DMS153 (cell line): Measurements from ENCODE around the gene MISP3.
A peak's percentile ranks its signal among the peaks of the same experiment; 100 is the strongest.

Source experiments
- DNase-seq: peaks from one replicate; lab custom pipeline; 2025; lab: John Stamatoyannopoulos, UW

MISP3 gene

DNA sequence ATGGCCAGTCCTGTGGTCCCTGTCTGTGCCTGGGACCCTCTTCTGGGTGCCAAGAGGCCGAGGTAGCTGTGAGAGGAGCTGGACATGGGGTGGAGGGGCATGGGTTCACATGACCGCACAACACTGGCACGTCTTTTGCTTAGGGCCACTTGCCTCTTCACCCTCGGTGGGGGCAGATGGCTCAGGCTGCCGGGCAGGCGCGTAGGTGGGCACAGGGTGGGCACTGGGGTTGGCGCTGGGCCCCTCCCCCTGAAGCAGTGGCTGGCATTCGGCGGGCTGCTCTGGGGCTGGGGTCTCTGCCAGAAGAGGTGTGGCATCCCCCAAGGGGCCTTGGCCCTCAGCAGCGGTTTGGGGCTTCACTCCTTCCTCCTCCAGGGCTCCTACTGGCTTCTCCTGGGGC lies 19.1 kb upstream of the MISP3 start:
- DNase-seq: no peak

DNA sequence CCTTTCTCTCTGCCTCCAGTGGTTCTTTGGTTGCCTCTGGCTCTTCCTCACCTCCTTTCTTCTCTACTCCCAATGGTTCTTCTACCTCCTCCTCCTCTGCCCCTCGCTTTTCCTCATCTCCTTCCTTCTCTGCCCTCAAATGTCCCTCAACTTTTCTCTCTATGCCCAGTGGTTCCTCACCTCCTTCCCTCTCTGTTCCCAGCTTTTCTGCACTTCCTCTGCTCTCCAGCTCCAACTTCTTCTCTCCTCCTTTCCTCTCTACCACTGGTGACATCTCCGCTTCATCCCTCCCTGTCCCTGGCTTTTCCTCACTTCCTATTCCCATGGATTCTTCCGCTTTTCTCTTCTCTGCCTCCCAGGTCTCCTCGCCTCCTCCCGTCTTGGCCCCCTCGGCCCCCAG lies 18.5 kb upstream of the MISP3 start:
- DNase-seq: no peak

DNA sequence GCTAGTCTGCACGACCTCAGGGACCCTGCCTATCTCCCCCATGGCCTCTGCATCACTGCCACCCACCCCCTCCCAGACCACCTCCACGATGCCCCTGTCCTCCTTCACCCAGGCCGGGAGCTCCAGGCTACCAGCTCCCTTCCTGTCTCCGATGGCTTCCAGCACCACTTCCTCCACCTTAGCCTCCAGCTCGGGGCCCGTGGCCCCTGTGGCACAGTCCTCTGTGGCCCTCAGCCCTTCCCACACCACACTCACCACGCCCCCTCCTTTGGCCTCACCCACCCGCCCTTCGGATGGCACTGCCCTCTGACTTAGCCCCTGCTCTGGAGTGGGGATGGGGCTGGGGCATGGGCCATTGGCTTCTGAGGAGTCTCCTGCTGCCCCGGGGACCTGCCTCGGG lies 17.9 kb upstream of the MISP3 start:
- no peak for DNase-seq

DNA sequence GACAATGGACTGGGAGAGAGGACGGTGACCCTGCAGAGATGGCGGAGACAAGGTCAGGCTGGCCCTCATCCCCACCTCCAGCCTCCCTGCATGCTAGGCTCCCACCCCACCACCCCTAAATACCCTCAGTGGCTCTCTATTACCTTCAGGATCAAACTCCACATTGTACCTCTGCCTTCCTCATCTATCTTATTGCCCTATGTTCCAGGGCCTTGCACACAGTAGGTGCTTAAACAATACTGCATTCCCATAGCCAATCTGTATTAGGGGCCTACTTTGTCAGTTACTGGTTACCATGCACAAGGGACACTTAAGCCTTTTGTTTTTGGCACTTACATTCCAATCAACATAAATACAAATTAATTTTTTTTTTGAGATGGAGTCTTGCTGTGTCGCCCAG lies 17.2 kb upstream of the MISP3 start:
- DNase-seq: no peak

DNA sequence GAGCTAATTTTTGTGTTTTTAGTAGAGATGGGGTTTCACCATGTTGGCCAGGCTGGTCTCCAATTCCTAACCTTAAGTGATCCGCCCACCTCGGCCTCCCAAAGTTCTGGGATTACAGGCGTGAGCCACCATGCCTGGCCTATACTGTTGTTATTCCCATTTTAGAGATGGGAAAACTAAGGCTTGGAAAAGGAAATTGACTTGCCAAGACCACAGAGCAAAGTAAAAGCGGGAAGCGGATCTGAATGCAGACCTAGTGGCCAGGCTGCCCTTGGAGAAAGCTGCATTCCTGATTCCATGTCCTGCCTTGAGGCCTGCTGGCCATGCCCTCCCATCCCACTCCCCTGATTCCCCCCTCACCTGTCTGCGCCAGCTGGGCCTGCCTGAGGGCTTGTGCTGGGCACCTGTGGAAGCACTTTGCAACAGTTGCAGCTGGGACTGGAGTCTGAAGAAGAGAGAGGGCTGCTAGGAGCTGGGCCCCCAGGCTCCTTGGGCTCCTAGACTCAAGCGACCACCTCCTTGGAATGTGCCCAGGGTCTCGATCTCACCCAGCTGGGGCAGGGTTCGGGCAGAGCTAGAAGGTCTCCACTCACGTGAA lies 16.4 kb upstream of the MISP3 start:
- no peak for DNase-seq

DNA sequence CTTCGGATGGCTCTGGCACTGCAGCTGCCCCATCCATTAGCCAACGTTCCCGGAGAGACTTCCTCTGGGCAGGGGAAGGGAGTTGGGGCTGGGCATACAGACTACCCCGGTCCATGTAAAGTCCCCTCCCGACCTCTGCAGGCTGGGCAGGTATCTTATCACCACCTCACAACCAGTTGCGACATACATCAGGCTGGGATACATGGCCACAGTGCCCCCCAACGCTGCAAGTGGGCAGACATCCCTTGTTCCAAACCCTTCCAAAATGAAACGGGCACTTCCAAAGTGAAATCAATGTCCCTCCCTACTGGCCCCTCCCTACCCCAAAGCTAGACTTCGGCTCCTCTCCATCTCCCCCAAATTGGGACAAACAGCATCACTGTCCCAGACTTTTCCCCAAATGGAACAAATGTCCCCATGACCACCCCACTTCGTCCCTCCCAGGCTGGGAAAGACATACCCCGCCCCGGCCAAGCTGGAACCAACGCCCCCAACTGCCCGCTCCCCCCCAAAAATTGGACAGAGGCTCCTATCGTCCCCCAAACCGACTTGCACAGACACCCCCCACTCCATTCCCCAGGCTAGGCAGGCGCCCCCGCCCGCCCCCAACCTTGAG lies 15.7 kb upstream of the MISP3 start:
- DNase-seq: no peak

DNA sequence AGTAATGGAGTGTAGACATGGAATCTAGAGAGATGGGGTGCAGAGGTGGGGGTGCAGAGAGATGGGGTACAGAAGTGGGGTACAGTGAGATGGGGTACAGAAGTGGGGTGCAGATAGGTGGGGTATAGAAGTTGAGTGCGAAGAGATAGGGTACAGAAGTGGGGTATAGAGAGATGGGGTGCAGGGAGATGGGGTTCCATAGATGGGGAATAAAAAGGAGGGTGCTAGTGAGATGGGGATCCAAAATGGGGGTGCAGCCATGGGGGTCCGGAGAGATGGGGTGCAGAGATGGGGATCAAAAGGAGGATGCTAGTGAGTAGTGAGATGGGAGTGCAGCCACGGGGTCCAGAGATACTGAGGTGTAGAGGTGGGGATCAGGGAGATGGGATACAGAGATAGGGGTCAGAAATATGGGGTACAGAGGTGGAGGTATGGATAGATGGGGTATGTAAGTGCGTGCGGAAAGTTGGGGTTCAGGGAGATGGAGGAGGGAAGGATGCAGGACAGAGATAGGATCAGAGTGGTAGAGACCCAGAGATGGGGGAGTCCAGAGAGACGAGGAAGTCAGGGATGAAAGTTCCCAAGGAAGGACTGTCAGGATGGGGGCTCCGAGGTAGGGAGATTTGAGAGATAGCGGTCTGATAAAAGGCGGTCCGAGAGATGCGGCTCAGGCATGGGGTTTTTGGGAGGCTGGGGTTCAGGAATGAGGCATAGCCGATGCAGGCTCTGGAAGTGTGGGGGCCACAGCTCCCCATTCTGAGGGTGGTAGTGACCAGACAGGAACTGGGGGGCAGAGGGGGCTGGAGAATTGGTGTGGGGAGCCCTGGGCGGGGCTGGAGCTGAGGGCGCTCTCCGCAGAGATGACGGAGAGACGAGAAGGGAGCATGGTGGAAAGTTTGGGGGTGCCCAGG lies 14.1 kb upstream of the MISP3 start:
- no peak for DNase-seq

DNA sequence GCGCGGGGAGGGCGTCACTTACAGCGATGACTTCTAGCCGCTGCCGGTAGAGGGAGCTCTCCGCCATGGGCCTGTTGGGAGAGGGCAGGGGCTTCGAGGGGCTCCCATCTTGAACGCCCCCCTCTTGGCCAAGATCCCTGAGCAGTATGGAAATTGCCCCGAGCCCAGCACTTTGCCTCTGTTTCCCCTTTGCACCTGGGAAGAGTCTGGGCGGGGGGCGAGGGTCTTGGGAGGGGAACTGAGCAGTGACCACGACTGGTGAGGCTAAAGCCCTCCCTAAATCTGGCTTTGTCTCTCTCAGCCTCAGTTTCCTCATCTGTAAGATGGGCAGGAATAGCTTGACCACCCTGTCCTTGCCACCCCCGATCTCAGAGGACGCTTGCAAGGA lies 13.5 kb upstream of the MISP3 start:
- DNase-seq: no peak

DNA sequence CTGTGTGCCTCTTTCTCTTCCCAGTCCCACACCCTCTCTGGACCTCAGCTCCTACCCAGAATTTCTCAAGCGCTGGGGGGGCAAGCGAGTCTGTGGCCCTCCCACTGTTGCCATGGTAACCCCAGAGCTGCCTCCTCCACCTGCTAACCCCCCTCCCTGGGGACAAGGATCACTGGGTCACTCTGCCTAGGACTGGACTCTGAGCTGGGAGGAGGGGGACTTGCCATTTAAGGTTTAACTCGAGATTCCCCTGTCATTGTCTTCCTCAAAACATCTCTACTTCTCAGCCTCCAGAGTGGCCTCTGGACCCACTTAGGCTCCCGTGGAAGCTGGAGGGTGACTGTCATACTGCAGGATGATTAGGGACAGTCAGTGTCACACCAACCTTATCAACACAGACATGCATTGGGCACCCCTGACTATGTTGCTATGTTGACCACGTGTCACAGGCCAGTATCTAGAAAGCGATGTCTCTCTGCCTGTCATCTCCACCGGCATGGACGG lies 12.9 kb upstream of the MISP3 start:
- no peak for DNase-seq

DNA sequence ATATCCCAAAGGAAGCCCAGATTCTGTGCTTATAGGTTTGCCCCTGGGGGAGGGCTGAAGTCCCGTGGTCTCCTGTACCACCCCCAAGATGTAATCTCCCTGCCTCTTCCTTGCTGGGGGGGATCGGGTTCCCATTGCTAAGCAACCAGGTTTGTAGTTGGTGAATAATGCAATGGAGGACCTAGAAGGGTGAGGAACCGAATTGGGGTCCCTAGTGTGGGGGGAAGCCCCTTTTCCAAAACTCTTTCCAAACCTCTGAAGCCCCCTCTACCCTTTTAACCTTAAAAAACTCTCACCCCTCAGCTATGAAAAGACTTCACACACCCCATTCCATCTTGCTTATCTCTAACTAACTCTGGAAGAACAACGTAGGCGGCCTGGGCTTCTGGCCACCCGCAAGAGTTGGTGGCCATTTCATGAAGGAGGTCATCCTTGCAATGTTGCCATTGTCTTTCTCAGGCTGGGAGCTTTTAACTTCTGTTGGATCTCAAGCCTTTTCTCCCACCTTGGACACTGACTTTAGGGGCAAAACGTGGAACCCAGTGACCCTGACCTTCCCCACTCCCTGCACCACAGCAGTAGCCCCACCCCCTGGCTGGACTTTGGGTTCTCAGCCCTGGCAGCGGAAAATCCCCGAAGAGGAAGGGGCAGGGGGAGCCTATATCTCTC lies 11.4 kb upstream of the MISP3 start:
- no peak for DNase-seq

DNA sequence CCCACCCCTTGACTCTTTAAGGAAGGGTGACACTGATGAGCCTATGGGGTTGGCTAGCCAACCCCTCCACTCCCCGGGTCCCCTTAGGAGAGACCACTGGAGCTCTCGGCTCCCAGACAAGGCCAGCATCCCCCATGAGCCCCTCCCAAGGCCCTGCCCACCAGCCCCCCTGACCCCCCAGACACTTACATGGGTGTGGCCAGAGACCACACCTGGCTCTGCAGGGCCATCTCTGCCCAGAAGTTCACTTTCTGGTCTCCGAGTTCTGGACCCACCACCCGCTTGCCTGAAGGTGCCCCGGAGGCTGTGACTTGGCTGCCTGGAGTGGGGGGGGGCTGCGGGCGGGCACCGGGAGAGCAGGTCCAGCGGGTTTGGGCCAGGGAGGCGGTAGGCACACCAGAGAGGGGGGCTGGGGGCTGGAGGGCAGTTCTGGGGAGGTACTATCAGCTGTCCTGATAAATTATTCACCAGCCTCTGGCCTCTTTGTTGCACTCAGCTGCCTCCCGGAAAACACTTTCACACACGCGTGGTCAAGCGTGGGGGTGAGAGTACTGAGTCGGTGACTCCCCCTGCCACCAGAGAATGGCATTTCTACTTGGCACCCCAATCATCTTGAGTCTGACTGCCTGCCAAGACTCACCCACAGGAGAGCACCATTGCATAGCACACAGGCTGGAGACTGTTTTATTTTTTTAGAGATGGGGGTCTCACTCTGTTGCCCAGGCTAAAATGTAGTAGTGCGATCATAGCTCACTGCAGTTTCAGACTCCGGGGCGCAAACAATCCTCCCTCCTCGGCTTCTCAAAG lies 10.6 kb upstream of the MISP3 start, which contains the start of gene PALM3:
PALM3 (minus strand) TSS at position 326 of the 807 bp plus-strand sequence; CDS start at position 230, 96 bp downstream.
- DNase-seq: no peak

DNA sequence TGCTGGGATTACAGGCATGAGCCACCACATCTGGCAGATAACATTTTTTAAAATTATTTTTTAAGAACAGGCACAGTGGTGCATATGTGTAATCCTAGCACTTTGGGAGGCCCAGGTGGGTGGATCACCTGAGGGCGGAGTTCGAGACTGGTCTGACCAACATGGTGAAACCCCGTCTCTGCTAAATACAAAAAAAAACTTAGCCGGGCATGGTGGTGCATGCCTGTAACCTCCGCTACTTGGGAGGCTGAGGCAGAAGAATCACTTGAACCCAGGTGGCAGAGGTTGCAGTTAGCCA lies 10.1 kb upstream of the MISP3 start:
- no peak for DNase-seq

DNA sequence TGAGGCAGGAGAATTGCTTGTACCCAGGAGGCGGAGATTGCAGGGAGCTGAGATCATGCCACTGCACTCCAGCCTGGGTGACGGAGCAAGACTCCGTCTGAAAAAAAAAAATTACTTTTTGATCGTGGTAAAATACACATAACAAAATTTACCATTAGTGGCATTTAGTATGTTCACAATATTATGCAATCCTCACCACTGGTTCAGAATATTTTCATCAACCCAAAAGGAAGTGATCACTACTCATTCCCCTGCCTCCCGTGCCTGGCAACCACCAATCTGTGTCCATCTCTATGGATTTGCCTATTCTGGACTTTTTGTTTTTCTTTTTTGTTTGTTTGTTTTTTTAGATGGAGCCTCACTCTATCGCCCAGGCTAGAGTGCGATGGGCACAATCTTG lies 9.5 kb upstream of the MISP3 start:
- no peak for DNase-seq

DNA sequence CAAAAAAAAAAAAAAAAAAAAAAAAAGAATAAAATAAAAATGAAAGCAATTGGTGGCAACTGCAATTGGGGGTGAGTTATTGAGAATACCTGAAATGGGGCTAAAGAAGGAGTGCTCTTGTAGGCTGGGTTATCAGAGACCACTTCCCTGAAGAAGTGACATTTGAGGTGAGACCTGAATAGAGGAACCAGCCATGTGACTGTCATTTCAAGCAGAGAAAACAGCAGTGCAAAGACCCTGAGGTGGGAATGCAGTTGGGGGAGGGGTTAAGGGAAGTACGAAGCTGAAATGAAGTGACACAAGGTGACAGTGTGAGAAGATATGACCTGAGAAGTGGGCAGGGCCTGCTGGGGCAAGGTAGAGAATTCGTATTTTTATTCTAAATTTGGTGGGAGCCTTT lies 6.5 kb upstream of the MISP3 start:
- DNase-seq: no peak

DNA sequence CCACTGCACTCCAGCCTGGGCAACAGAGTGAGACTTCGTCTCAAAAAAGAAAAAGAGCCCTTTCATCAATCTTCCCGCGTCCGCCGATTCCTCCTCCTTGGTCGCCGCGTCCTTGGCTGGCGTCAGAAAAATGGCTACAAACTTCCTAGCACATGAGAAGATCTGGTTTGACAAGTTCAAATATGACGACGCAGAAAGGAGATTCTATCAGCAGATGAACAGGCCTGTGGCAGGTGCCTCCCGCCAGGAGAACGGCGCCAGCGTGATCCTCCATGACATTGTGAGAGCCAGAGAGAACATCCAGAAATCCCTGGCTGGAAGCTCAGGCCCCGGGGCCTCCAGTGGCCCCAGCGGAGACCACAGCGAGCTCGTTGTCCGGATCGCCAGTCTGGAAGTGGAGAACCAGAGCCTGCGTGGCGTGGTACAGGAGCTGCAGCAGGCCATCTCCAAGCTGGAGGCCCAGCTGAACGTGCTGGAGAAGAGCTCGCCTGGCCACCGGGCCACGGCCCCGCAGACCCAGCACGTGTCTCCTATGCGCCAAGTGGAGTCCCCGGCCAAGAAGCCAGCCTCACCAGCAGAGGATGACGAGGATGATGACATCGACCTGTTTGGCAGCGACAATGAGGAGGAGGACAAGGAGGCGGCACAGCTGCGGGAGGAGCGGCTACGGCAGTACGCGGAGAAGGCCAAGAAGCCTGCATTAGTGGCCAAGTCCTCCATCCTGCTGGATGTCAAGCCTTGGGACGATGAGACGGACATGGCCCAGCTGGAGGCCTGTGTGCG lies 2.1 kb upstream of the MISP3 start:
- DNase-seq: no peak

DNA sequence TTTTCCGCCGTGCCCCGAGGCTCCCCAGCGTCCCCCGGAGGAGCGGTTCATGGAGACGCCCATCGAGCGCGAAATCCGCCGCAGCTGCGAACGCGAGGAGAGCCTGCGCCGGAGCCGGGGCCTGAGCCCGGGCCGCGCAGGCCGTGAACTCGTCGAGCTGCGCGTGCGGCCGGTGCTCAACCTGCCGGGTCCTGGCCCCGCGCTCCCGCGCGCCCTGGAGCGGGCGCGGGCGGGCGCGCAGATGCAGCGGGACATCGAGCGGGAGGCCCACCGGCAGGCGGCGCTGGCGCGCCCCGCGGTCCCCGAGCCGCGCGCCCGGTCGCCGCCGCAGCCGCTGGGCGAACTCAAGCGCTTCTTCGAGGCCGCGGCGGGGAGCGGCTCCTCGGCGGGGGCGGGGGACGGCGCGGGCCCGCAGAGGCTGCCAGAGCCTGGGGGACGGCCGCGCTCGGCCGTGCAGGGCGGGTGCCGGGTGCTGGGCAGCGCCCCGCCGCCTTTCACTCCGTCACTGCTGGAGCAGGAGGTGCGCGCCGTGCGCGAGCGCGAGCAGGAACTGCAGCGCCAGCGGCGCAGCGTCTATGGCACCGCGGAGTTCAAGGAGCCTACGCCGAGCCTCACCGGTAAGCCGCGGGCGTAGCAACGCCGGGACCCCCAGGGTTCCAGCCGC lies 807 bp downstream of the MISP3 start:
- DNase-seq: peak; percentile 50

DNA sequence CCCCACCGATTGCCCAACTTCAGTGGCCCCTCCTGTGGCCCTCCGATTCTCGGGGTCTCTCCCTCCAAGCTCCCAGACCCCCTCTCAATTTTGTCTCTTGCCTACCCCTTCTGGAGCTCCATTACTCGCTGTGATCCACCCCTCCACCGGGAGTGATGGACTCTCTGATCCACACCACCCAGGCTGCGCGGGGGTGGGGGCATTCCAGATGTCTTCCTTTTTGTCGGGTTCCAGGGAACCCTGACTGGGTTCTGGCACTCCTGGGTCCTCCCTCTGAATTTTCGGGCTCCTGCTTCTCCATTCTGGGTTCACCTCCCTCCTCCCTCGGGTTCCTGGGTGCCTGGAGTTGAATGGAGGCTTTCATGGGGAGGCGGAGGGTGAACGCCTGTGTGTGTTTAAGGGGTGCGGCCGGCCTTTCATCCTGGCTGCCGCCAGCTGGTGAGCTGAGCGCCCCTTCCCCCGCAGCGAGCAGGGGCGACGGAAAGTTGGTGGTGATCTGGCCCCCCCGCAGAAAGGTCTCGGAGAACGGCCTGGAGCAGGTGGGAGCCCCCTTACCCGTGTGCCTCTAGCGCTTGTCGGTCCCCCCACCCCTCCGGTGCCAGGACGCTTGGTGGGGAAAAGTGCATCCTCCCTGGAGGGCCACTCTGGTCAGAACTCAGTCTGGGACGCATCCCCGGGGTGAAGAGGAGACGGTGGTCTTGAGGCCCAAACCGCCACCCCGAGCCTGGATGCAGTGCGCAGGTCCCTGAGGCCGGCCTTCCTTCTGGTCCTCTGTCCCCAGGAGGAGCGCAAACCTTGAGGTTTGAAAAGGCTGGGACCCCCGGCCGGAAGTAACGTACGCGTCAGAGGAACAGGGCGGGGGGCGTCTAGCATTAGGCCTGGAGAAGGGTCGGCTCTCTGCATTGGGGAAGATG lies 1.6 kb downstream of the MISP3 start:
- no peak for DNase-seq

DNA sequence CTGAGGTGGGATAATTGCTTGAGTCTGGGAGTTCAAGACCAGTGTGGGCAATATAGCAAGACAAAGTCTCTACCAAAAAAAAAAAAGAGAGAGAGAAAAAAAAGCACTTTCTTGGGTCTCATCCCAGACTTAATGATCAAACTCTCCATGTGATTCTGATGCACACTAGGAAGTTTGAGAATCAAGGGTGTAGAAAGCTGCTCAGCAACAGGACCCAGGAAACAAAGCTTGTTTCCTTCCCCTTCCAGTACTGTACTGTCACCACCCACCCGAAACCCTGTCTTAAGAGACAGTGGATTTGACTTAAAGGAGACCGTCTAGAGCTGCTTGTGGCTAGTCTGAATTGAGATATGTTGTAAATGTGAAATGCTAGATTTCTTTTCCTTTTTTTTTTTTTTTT lies 5.8 kb downstream of the MISP3 start:
- no peak for DNase-seq
